ENCODE data around the gene PPOX.

PPOX gene

GRCh38 chr1:161153682-161154337 lies 12.4 kb upstream of the PPOX start, which contains the start of gene UFC1:
TSS of gene UFC1 (plus strand) at chr1:161153978. CDS start at chr1:161153998, 20 bp downstream.
- peak; percentile 88 for DNase-seq

GRCh38 chr1:161157867-161158266 lies 8.4 kb upstream of the PPOX start:
- DNase-seq = no peak

- no peak for DNase-seq
Observed at GRCh38 chr1:161158316-161159010, 7.8 kb upstream of the PPOX start.

GRCh38 chr1:161159087-161159912 lies 6.9 kb upstream of the PPOX start, which contains the start of gene USP21:
TSS of gene USP21 (plus strand) at chr1:161159500. CDS start at chr1:161160641, 1,141 bp downstream.
- DNase-seq = peak; percentile 90

- DNase-seq = no peak
Observed at GRCh38 chr1:161159913-161160243, 6.3 kb upstream of the PPOX start.

- no peak for DNase-seq
Observed at GRCh38 chr1:161160671-161161145, 5.5 kb upstream of the PPOX start.

GRCh38 chr1:161161652-161162051 lies 4.6 kb upstream of the PPOX start:
- no peak for DNase-seq

- no peak for DNase-seq
Observed at GRCh38 chr1:161162052-161162451, 4.2 kb upstream of the PPOX start.

GRCh38 chr1:161162806-161163205 lies 3.4 kb upstream of the PPOX start:
- no peak for DNase-seq

- DNase-seq = no peak
Observed at GRCh38 chr1:161163793-161164192, 2.4 kb upstream of the PPOX start.

- DNase-seq = no peak
Observed at GRCh38 chr1:161164901-161165610, 1.2 kb upstream of the PPOX start.

- no peak for DNase-seq
Observed at GRCh38 chr1:161166669-161167548, 683 bp downstream of the PPOX start.

- DNase-seq = no peak
Observed at GRCh38 chr1:161168906-161169305, 2.7 kb downstream of the PPOX start.

GRCh38 chr1:161171191-161171590 lies 5.0 kb downstream of the PPOX start:
- no peak for DNase-seq

- DNase-seq = no peak
Observed at GRCh38 chr1:161171696-161172095, 5.5 kb downstream of the PPOX start.

GRCh38 chr1:161172349-161172748 lies 6.1 kb downstream of the PPOX start:
- no peak for DNase-seq

- DNase-seq = no peak
Observed at GRCh38 chr1:161172776-161173376, 6.7 kb downstream of the PPOX start.

GRCh38 chr1:161173711-161174110 lies 7.5 kb downstream of the PPOX start:
- DNase-seq = no peak

- no peak for DNase-seq
Observed at GRCh38 chr1:161174911-161175310, 8.7 kb downstream of the PPOX start.

- DNase-seq = no peak
Observed at GRCh38 chr1:161175771-161176453, 9.7 kb downstream of the PPOX start.
